H1 (cell line): Measurements from ENCODE around the gene RTN4RL2. TPM values are rescaled to one million over a fixed set of nuclear protein-coding genes. Genes with fewer than 3 reads are reported as not detected.

Source experiments
- CTCF ChIA-PET: fragments of 300-600 bp; sonication (Branson Sonifier 250); formaldehyde crosslinking; loops from one replicate; lab custom pipeline; 2021; ENCODE audit not compliant: partially characterized antibody; lab: Charles Lee
- POLR2A ChIA-PET: fragments of 300-600 bp; sonication (Branson Sonifier 250); formaldehyde crosslinking; loops from one replicate; lab custom pipeline; 2021; ENCODE audit warnings: inconsistent platforms; ENCODE audit not compliant: partially characterized antibody; lab: Charles Lee
- DNase-seq, 2 experiments: peaks; one replicate each; pipeline versions ENCODE4 v3.0.0 to v3.0.0-alpha.2; 2010 to 2022; ENCODE audit warnings: low spot score in 2 of 2, low read depth in 1 of 2, mixed read lengths in 1 of 2
- FAIRE-seq: peaks from 2 replicates; lab custom pipeline; 2011; peaks lifted over from hg19 to GRCh38; lab: Jason Lieb, UNC
- H2AFZ ChIP-seq: 2 replicates; pipeline ENCODE4 v1.8.1; 2012; ENCODE audit warnings: low read length, inconsistent platforms
- H2AK5ac ChIP-seq: 2 replicates; pipeline ENCODE4 v1.6.1; 2013; ENCODE audit warnings: low read depth, low read length
- H2BK120ac ChIP-seq: replicated peaks from 2 replicates; pipeline ENCODE3; 2013; ENCODE audit warnings: low read depth, low read length, inconsistent platforms
- H2BK12ac ChIP-seq: 2 replicates; pipeline ENCODE4 v1.6.1; 2013; ENCODE audit warnings: low read depth, low read length
- H2BK15ac ChIP-seq: 2 replicates; pipeline ENCODE4 v1.6.1; 2013; ENCODE audit warnings: low read length
- H2BK20ac ChIP-seq: 2 replicates; pipeline ENCODE4 v1.6.1; 2013; ENCODE audit warnings: low read length
- H2BK5ac ChIP-seq: 2 replicates; pipeline ENCODE4 v1.6.1; 2013; ENCODE audit warnings: low read depth, low read length
- H3K14ac ChIP-seq: 2 replicates; pipeline ENCODE4 v1.6.1; 2013; ENCODE audit warnings: inconsistent platforms; ENCODE audit not compliant: insufficient read length
- H3K18ac ChIP-seq: 2 replicates; pipeline ENCODE4 v1.6.1; 2013; ENCODE audit warnings: low read length; ENCODE audit errors: extremely low read depth
- H3K23ac ChIP-seq: 2 replicates; pipeline ENCODE4 v1.6.1; 2013; ENCODE audit warnings: inconsistent platforms; ENCODE audit not compliant: insufficient read length
- H3K23me2 ChIP-seq: 2 replicates; pipeline ENCODE4 v1.6.1; 2013; ENCODE audit warnings: low read depth, low read length
- H3K27ac ChIP-seq: 2 replicates; pipeline ENCODE4 v1.6.1; 2011; ENCODE audit warnings: low read depth, low read length, inconsistent platforms
- H3K27me3 ChIP-seq, 4 experiments: replicated peaks in 1 of 4; 1 replicate in 1 of 4; 2 replicates in 3 of 4; pipeline versions ENCODE4 v1.6.1 to v1.8.1; 2011 to 2013; ENCODE audit warnings: low read length in 3 of 4, mild to moderate bottlenecking in 3 of 4, inconsistent platforms in 2 of 4, mixed read lengths in 2 of 4, moderate library complexity in 1 of 4; ENCODE audit not compliant: control insufficient read depth in 3 of 4, insufficient read depth in 3 of 4; ENCODE audit errors: extremely low read depth in 1 of 4
- H3K36me3 ChIP-seq, 4 experiments: 2 replicates each; pipeline versions ENCODE4 v1.6.1 to v1.8.1; 2011 to 2013; ENCODE audit warnings: mild to moderate bottlenecking in 4 of 4, low read length in 3 of 4, moderate library complexity in 2 of 4, control low read depth in 1 of 4, inconsistent platforms in 1 of 4; ENCODE audit not compliant: insufficient read depth in 4 of 4, control insufficient read depth in 2 of 4
- H3K4ac ChIP-seq: replicated peaks from 2 replicates; pipeline ENCODE3; 2013; ENCODE audit warnings: low read length, low read depth, mixed read lengths, inconsistent platforms; ENCODE audit not compliant: insufficient read length
- H3K4me1 ChIP-seq, 4 experiments: replicated peaks in 1 of 4; 1 replicate in 1 of 4; 2 replicates in 3 of 4; pipeline versions ENCODE4 v1.6.1 to v1.8.1; 2011 to 2013; ENCODE audit warnings: low read length in 3 of 4, inconsistent platforms in 2 of 4, mixed read lengths in 1 of 4; ENCODE audit not compliant: insufficient read depth in 4 of 4, control insufficient read depth in 3 of 4
- H3K4me2 ChIP-seq, 2 experiments: 2 replicates each; pipeline versions ENCODE4 v1.6.1 to v1.8.1; 2011 to 2013; ENCODE audit warnings: low read depth in 2 of 2, low read length in 2 of 2, control low read depth in 1 of 2, inconsistent platforms in 1 of 2, mild to moderate bottlenecking in 1 of 2; ENCODE audit not compliant: insufficient read depth in 1 of 2
- H3K4me3 ChIP-seq, 4 experiments: fragments of 200-600, 300-600 bp in 1 of 4; sonication (generic), shearing (Covaris generic), sonication (Bioruptor Twin) in 1 of 4; 2 replicates each; pipeline versions ENCODE4 v1.5.1 to v1.8.1; 2011 to 2016; ENCODE audit warnings: low read length in 4 of 4, low read depth in 3 of 4, control low read depth in 2 of 4, inconsistent platforms in 2 of 4, mild to moderate bottlenecking in 2 of 4, mixed read lengths in 1 of 4, moderate library complexity in 1 of 4; ENCODE audit not compliant: insufficient read depth in 2 of 4; ENCODE audit errors: extremely low read depth in 1 of 4
- H3K56ac ChIP-seq: replicated peaks from 2 replicates; pipeline ENCODE3; 2013; ENCODE audit warnings: low read depth, mild to moderate bottlenecking, mixed read lengths, low read length, inconsistent platforms; ENCODE audit not compliant: insufficient read length
- H3K79me1 ChIP-seq: 2 replicates; pipeline ENCODE4 v1.6.1; 2013; ENCODE audit warnings: low read depth, low read length, control low read depth
- H3K79me2 ChIP-seq, 2 experiments: 2 replicates each; pipeline versions ENCODE4 v1.6.1 to v1.8.1; 2012 to 2013; ENCODE audit warnings: low read length in 2 of 2, mild to moderate bottlenecking in 2 of 2, inconsistent platforms in 1 of 2; ENCODE audit not compliant: insufficient read depth in 2 of 2, control insufficient read depth in 1 of 2
- H3K9ac ChIP-seq, 4 experiments: replicated peaks in 1 of 4; 1 replicate in 1 of 4; 2 replicates in 3 of 4; pipeline versions ENCODE4 v1.6.1 to v1.8.1; 2011 to 2013; ENCODE audit warnings: low read depth in 3 of 4, low read length in 3 of 4, control low read depth in 2 of 4, mild to moderate bottlenecking in 2 of 4, moderate library complexity in 2 of 4, inconsistent platforms in 1 of 4; ENCODE audit errors: extremely low read depth in 1 of 4
- H3K9me3 ChIP-seq, 2 experiments: 2 replicates each; pipeline versions ENCODE4 v1.6.1 to v1.8.1; 2012 to 2013; ENCODE audit warnings: mild to moderate bottlenecking in 2 of 2, moderate library complexity in 2 of 2, control low read depth in 1 of 2, inconsistent platforms in 1 of 2, low read depth in 1 of 2, low read length in 1 of 2, mixed read lengths in 1 of 2; ENCODE audit not compliant: insufficient read depth in 2 of 2
- H4K20me1 ChIP-seq, 2 experiments: replicated peaks in 1 of 2; 2 replicates each; pipeline versions ENCODE3 to v1.8.1; 2011 to 2013; ENCODE audit warnings: inconsistent platforms in 2 of 2, low read length in 2 of 2, mild to moderate bottlenecking in 1 of 2; ENCODE audit not compliant: insufficient read depth in 2 of 2, control insufficient read depth in 1 of 2
- H4K5ac ChIP-seq: 2 replicates; pipeline ENCODE4 v1.6.1; 2013; ENCODE audit warnings: low read length, low read depth, mixed read lengths, inconsistent platforms; ENCODE audit not compliant: insufficient read length
- H4K8ac ChIP-seq: 2 replicates; pipeline ENCODE4 v1.8.0; 2013; ENCODE audit warnings: mild to moderate bottlenecking, moderate library complexity, low read length, inconsistent platforms; ENCODE audit not compliant: insufficient read depth; ENCODE audit errors: extremely low read depth
- H4K91ac ChIP-seq: replicated peaks from 2 replicates; pipeline ENCODE3; 2013; ENCODE audit warnings: low read length, mixed read lengths, inconsistent platforms; ENCODE audit not compliant: insufficient read length
- ASH2L ChIP-seq: fragments of 200-600, 300-600 bp; sonication (generic); IDR thresholded peaks from one replicate; pipeline ENCODE4 v1.7.1; 2017; ENCODE audit warnings: low read length
- NANOG ChIP-seq: IDR thresholded peaks from 2 replicates; pipeline ENCODE4 v1.6.1; 2011; ENCODE audit warnings: low read length, low read depth, mild to moderate bottlenecking, inconsistent platforms; ENCODE audit not compliant: insufficient read depth, poor library complexity, severe bottlenecking
- SIRT6 ChIP-seq: IDR thresholded peaks from one replicate; pipeline ENCODE4 v1.7.1; 2012; ENCODE audit warnings: low read length, inconsistent platforms
- WGBS, 2 experiments: shearing (Covaris generic) in 1 of 2; methylation state at CpG; one replicate each; pipeline versions ENCODE4 v1.1.6 to v1.1.7; 2013 to 2015; ENCODE audit warnings: low lambda C conversion rate in 2 of 2, mixed read lengths in 2 of 2, inconsistent platforms in 1 of 2, low coverage in 1 of 2, missing lambda C conversion rate in 1 of 2; ENCODE audit not compliant: insufficient replicate concordance in 2 of 2, insufficient coverage in 1 of 2, insufficient read length in 1 of 2; ENCODE audit errors: extremely low coverage in 1 of 2, missing lambda C conversion rate in 1 of 2; 5-methylcytosine and 5-hydroxymethylcytosine counted together
- polyA plus RNA-seq, 7 experiments: library from polyadenylated mRNA; depleted of rRNA in 3 of 7; stranded (reverse) in 5 of 7; unstranded in 2 of 7; fragments of >200 nt in 5 of 7; fragments of 200-250 nt in 2 of 7; gene quantifications; 1 replicate in 5 of 7; 2 replicates in 1 of 7; 4 replicates in 1 of 7; pipeline versions ENCODE4 v1.2.1 to v1.2.3, GENCODE V29; 2011 to 2013; ENCODE audit warnings: missing spikeins in 2 of 7, mixed read lengths in 2 of 7
- total RNA-seq: library from RNA; stranded (reverse); fragmentation: NEBNext Ultra II Directional; extraction: Animal tissue kit (Norgen Biotek cat#: 25700); gene quantifications from 2 replicates; pipeline ENCODE4 v1.2.1, GENCODE V29; 2021

Gene RTN4RL2
- total and polyA plus RNA-seq, 2 of the 8 experiments (the other 6 are each of a cell fraction or from before 2014, with no cell fraction given), result 11.4 to 23.7 TPM

DNA sequence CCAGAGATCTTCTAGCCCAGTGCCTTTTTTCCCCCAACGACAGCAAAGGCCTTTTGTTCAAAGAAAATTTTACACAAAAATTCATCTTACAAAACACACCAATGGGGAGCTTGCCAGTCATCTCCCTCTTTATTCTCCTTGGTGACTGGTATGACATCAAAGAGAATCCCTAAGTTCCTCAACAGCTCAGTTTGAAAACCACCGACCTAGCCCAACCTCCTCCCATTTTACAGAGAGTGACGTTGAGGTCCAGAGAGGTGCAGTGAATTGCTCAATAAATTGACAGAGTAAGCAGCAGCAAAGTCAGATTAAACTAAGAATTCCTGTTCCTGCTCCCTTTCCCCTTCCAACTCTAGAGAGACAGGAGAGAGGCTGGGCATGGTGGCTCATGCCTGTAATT, 41.2 kb upstream of the RTN4RL2 start:
- Histone ChIP-seq H3K9me3 (no peaks in the 10 kb centered on the region), H3K23me2 (no peaks in the 10 kb centered on the region), H3K27me3 (no peaks in the 10 kb centered on the region), H3K4me1 (no peaks in the 10 kb centered on the region; a peak in 2 of 7 replicates), H4K8ac (no peak overlapping the region), H2BK12ac (no peak overlapping the region), H3K18ac (no peak overlapping the region), H4K91ac (no peak overlapping the region), H3K27ac (no peak overlapping the region), H2BK5ac (no peak overlapping the region), H4K20me1 (peaks cover 0 to 2% of the 10 kb centered on the region in 2 experiments), H4K5ac (no peak overlapping the region), H2AFZ (no peak overlapping the region), H2BK15ac (no peak overlapping the region), H2AK5ac (no peak overlapping the region), H3K9ac (no peak overlapping the region), H2BK120ac (no peak overlapping the region), H3K23ac (no peak overlapping the region), H3K79me2 (no peaks in the 10 kb centered on the region), H3K79me1 (no peaks in the 10 kb centered on the region), H3K14ac (no peak overlapping the region), H3K4me3 (no peak overlapping the region), H3K56ac (no peak overlapping the region), H2BK20ac (no peak overlapping the region), H3K4ac (no peak overlapping the region), H3K36me3 (peaks cover 8 to 46% (median 25%) of the 10 kb centered on the region in 4 experiments; a peak in 6 of 8 replicates), H3K4me2 (no peak overlapping the region)
- TF ChIP-seq SIRT6 (no peak), ASH2L (no peak), NANOG (no peak)
- 87% methylated on average over 3 of the region's 3 CpGs; no CpG with 5 or more reads in 1 of the 2 experiments for WGBS, 2 experiments
- FAIRE-seq, result no peak
- ChIA-PET POLR2A (interaction anchor here (1.4 kb wide), 1 partner anchor 11 kb away, joined by 3 read pairs; no protein-coding TSS in a partner anchor), CTCF (interaction anchor here (0.5 to 1.5 kb wide), 7 partner anchors 11 to 108 kb away, joined by 3 to 6 read pairs (median 3); no protein-coding TSS in a partner anchor)
- DNase-seq, result no peak
